NT2/D1 (cell line): ENCODE measurements around the gene PLOD1.

Source experiments
- DNase-seq: peaks from one replicate; pipeline ENCODE4 v3.0.0-alpha.2; 2011; ENCODE audit warnings: low read depth, low spot score
- H3K27me3 ChIP-seq: 2 replicates; pipeline ENCODE4 v1.6.0; 2011; ENCODE audit warnings: mild to moderate bottlenecking; ENCODE audit not compliant: insufficient read length, insufficient read depth
- H3K36me3 ChIP-seq: 2 replicates; pipeline ENCODE4 v1.6.1; 2011; ENCODE audit warnings: mild to moderate bottlenecking, low read length, mixed read lengths; ENCODE audit not compliant: insufficient read depth, insufficient read length
- H3K4me1 ChIP-seq: 2 replicates; pipeline ENCODE4 v1.5.1; 2011; ENCODE audit not compliant: insufficient read depth, insufficient read length
- H3K4me3 ChIP-seq: 2 replicates; pipeline ENCODE4 v1.5.1; 2011; ENCODE audit warnings: low read depth; ENCODE audit not compliant: insufficient read length
- H3K9ac ChIP-seq: 2 replicates; pipeline ENCODE4 v1.6.0; 2011; ENCODE audit warnings: low read depth; ENCODE audit not compliant: insufficient read length
- H3K9me3 ChIP-seq: 2 replicates; pipeline ENCODE4 v1.5.1; 2011; ENCODE audit warnings: mild to moderate bottlenecking, low read length; ENCODE audit not compliant: insufficient read depth
- SUZ12 ChIP-seq: IDR thresholded peaks from 2 replicates; pipeline ENCODE4 v1.6.1; 2011; ENCODE audit not compliant: insufficient read length, insufficient read depth; ENCODE audit errors: extremely low read depth
- YY1 ChIP-seq: IDR thresholded peaks from 2 replicates; pipeline ENCODE4 v1.6.1; 2011; ENCODE audit not compliant: insufficient read length, insufficient read depth
- ZNF274 ChIP-seq: IDR thresholded peaks from 2 replicates; pipeline ENCODE4 v1.6.1; 2011; ENCODE audit warnings: mild to moderate bottlenecking, low read depth, low read length

The PLOD1 gene

GRCh38 chr1:11918799-11919519 lies 15.6 kb upstream of the PLOD1 start:
- Histone ChIP-seq H3K9ac (no peak overlapping the region), H3K36me3 (peaks cover 49% of the 10 kb centered on the region), H3K9me3 (no peaks in the 10 kb centered on the region), H3K4me1 (peaks cover 4% of the 10 kb centered on the region), H3K27me3 (no peaks in the 10 kb centered on the region), H3K4me3 (no peak overlapping the region)
- TF ChIP-seq SUZ12 (no peak), ZNF274 (no peak), YY1 (no peak)
- DNase-seq, result no peak

GRCh38 chr1:11919621-11920020 lies 14.9 kb upstream of the PLOD1 start:
- H3K36me3 ChIP-seq, result peaks cover 51% of the 10 kb centered on the region
- no peak for DNase-seq
- no peak overlapping the region for H3K9ac ChIP-seq
- H3K9me3 ChIP-seq, result no peaks in the 10 kb centered on the region
- no peaks in the 10 kb centered on the region for H3K27me3 ChIP-seq
- H3K4me1 ChIP-seq, result peaks cover 4% of the 10 kb centered on the region
- TF ChIP-seq SUZ12, result no peak
- TF ChIP-seq ZNF274, result no peak
- TF ChIP-seq YY1, result no peak
- no peak overlapping the region for H3K4me3 ChIP-seq

- Histone ChIP-seq H3K9me3 (no peaks in the 10 kb centered on the region), H3K9ac (no peak overlapping the region), H3K4me1 (peaks cover 6% of the 10 kb centered on the region), H3K27me3 (no peaks in the 10 kb centered on the region), H3K4me3 (no peak overlapping the region), H3K36me3 (peaks cover 57% of the 10 kb centered on the region)
- DNase-seq, result no peak
- TF ChIP-seq ZNF274 (no peak), SUZ12 (no peak), YY1 (no peak)
These were observed 14.1 kb upstream of the PLOD1 start for GRCh38 chr1:11920239-11920903.

- DNase-seq, result no peak
- TF ChIP-seq ZNF274, result no peak
- TF ChIP-seq SUZ12, result no peak
- TF ChIP-seq YY1, result no peak
- Histone ChIP-seq H3K9ac (no peak overlapping the region), H3K9me3 (no peaks in the 10 kb centered on the region), H3K36me3 (peaks cover 57% of the 10 kb centered on the region), H3K4me3 (no peak overlapping the region), H3K27me3 (no peaks in the 10 kb centered on the region), H3K4me1 (peaks cover 6% of the 10 kb centered on the region)
These were observed 13.5 kb upstream of the PLOD1 start for GRCh38 chr1:11921022-11921421.

- Histone ChIP-seq H3K27me3 (no peaks in the 10 kb centered on the region), H3K4me3 (no peak overlapping the region), H3K4me1 (peaks cover 6% of the 10 kb centered on the region), H3K9ac (no peak overlapping the region), H3K9me3 (no peaks in the 10 kb centered on the region), H3K36me3 (peaks cover 52% of the 10 kb centered on the region)
- no peak for DNase-seq
- TF ChIP-seq ZNF274, result no peak
- no peak for TF ChIP-seq YY1
- TF ChIP-seq SUZ12, result no peak
These were observed 11.3 kb upstream of the PLOD1 start for GRCh38 chr1:11923069-11923826.

GRCh38 chr1:11923827-11924113 lies 10.7 kb upstream of the PLOD1 start:
- H3K4me1 ChIP-seq, result peaks cover 6% of the 10 kb centered on the region
- peaks cover 50% of the 10 kb centered on the region for H3K36me3 ChIP-seq
- H3K9me3 ChIP-seq, result no peaks in the 10 kb centered on the region
- H3K4me3 ChIP-seq, result no peak overlapping the region
- no peak for DNase-seq
- H3K9ac ChIP-seq, result no peak overlapping the region
- no peak for TF ChIP-seq SUZ12
- no peak for TF ChIP-seq YY1
- TF ChIP-seq ZNF274, result no peak
- H3K27me3 ChIP-seq, result no peaks in the 10 kb centered on the region
